Measurements from ENCODE around the gene TBP.

The TBP gene

GRCh38 chr6:170535004-170535403 lies 19.2 kb upstream of the TBP start:
- DNase-seq (ENCODE audit: low spot score), result no peak

- no peak for DNase-seq (ENCODE audit: low spot score)
Measured at GRCh38 chr6:170536671-170537070, 17.5 kb upstream of the TBP start.

- DNase-seq (ENCODE audit: low spot score), result no peak
Measured at GRCh38 chr6:170537329-170537728, 16.8 kb upstream of the TBP start.

GRCh38 chr6:170542031-170542719 lies 12.0 kb upstream of the TBP start:
- no peak for DNase-seq (ENCODE audit: low spot score)

GRCh38 chr6:170545405-170545804 lies 8.8 kb upstream of the TBP start:
- DNase-seq (ENCODE audit: low spot score), result no peak

GRCh38 chr6:170552765-170553533 lies 1.2 kb upstream of the TBP start, which contains the start of gene PSMB1:
PSMB1 (minus strand) TSS chr6:170553307; CDS start chr6:170553242, 65 bp downstream.
- peak; percentile 94 for DNase-seq (ENCODE audit: low spot score)

GRCh38 chr6:170553534-170554012 lies 596 bp upstream of the TBP start:
- DNase-seq (ENCODE audit: low spot score), result no peak

- no peak for DNase-seq (ENCODE audit: low spot score)
Measured at GRCh38 chr6:170554796-170555137, 598 bp downstream of the TBP start.

- peak; percentile 49 for DNase-seq (ENCODE audit: low spot score)
Measured at GRCh38 chr6:170555305-170555704, 1.1 kb downstream of the TBP start.

- DNase-seq (ENCODE audit: low spot score), result no peak
Measured at GRCh38 chr6:170561555-170561954, 7.4 kb downstream of the TBP start.

GRCh38 chr6:170564936-170565530 lies 10.9 kb downstream of the TBP start:
- no peak for DNase-seq (ENCODE audit: low spot score)

GRCh38 chr6:170572704-170573466 lies 18.7 kb downstream of the TBP start:
- no peak for DNase-seq (ENCODE audit: low spot score)

GRCh38 chr6:170575250-170575649 lies 21.1 kb downstream of the TBP start:
- DNase-seq (ENCODE audit: low spot score), result peak; percentile 59

- DNase-seq (ENCODE audit: low spot score), result no peak
Measured at GRCh38 chr6:170578909-170579308, 24.7 kb downstream of the TBP start.

GRCh38 chr6:170583756-170584180 lies 29.6 kb downstream of the TBP start:
- peak; percentile 51 for DNase-seq (ENCODE audit: low spot score)

- peak; percentile 94 for DNase-seq (ENCODE audit: low spot score)
Measured at GRCh38 chr6:170584181-170584953, 30.2 kb downstream of the TBP start, which contains the start of gene PDCD2. PDCD2 (minus strand) TSS chr6:170584637; CDS start chr6:170584581, 56 bp downstream.

GRCh38 chr6:170584954-170585498 lies 30.9 kb downstream of the TBP start:
- no peak for DNase-seq (ENCODE audit: low spot score)

GRCh38 chr6:170590725-170591124 lies 36.6 kb downstream of the TBP start:
- DNase-seq (ENCODE audit: low spot score), result no peak

- DNase-seq (ENCODE audit: low spot score), result no peak
Measured at GRCh38 chr6:170596426-170596825, 42.3 kb downstream of the TBP start.

- DNase-seq (ENCODE audit: low spot score), result no peak
Measured at GRCh38 chr6:170597278-170597677, 43.1 kb downstream of the TBP start.
